GM23338 (cell line): Measurements from ENCODE around the gene TWIST2. TPM values are rescaled to one million over a fixed set of nuclear protein-coding genes. Genes with fewer than 3 reads are reported as not detected.

Source experiments
- CREB1 ChIP-seq: fragments of 250-450 bp; sonication (Bioruptor Pico); IDR thresholded peaks from 2 replicates; pipeline ENCODE4 v1.5.0; 2020; ENCODE audit warnings: low read depth, mild to moderate bottlenecking, moderate library complexity
- CTCF ChIP-seq, 2 experiments: fragments of 200-600 bp in 1 of 2; sonication (generic) in 1 of 2; conservative IDR thresholded peaks; 2 replicates each; pipeline versions ENCODE4 v1.5.1 to v1.6.1; 2016 to 2017; ENCODE audit warnings: antibody characterized with exemption in 2 of 2, low read depth in 2 of 2, mild to moderate bottlenecking in 2 of 2, moderate library complexity in 1 of 2
- ETS1 ChIP-seq: IDR thresholded peaks from 2 replicates; pipeline ENCODE4 v1.6.1; 2016; ENCODE audit warnings: antibody characterized with exemption
- JUNB ChIP-seq: IDR thresholded peaks from one replicate; pipeline ENCODE4 v1.6.1; 2016; ENCODE audit warnings: antibody characterized with exemption; ENCODE audit not compliant: unreplicated experiment
- NANOG ChIP-seq: IDR thresholded peaks from 2 replicates; pipeline ENCODE4 v1.6.1; 2016; ENCODE audit warnings: antibody characterized with exemption, borderline replicate concordance
- POLR2AphosphoS5 ChIP-seq: IDR thresholded peaks from 2 replicates; pipeline ENCODE4 v1.6.1; 2016; ENCODE audit warnings: antibody characterized with exemption, low read depth
- STAT1 ChIP-seq: IDR thresholded peaks from one replicate; pipeline ENCODE4 v1.6.1; 2016; ENCODE audit warnings: antibody characterized with exemption; ENCODE audit not compliant: unreplicated experiment
- ZNF114 ChIP-seq: fragments of 250-450 bp; sonication (Bioruptor Pico); IDR thresholded peaks from 2 replicates; pipeline ENCODE4 v1.5.0; 2020; ENCODE audit warnings: mild to moderate bottlenecking, moderate library complexity
- ZNF462 ChIP-seq: fragments of 250-450 bp; sonication (Bioruptor Pico); IDR thresholded peaks from 2 replicates; pipeline ENCODE4 v1.5.0; 2020; ENCODE audit warnings: mild to moderate bottlenecking, moderate library complexity
- polyA plus RNA-seq: library from polyadenylated mRNA; unstranded; fragments of >200 nt; fragmentation: Nextera tagmentation; extraction: Ambion mirVana; gene quantifications from 2 replicates; pipeline ENCODE4 v1.2.1, GENCODE V29; 2016
- total RNA-seq: library from RNA; depleted of rRNA; stranded (reverse); fragments of >200 nt; shearing (Covaris generic); gene quantifications from 2 replicates; pipeline ENCODE4 v1.2.3, GENCODE V29; 2014

TWIST2 gene
- total and polyA plus RNA-seq, 2 experiments from 2014 or later, result 7.0 to 12.5 TPM

- TF ChIP-seq ZNF462 (no peak), CTCF (conservative IDR thresholded peaks at IDR 0.05; ENCODE audit: low read depth in 2 of 2) (no peak), ZNF114 (CRISPR knock-in tag) (no peak), CREB1 (CRISPR knock-in tag) (no peak), JUNB (no peak), NANOG (no peak), POLR2AphosphoS5 (no peak), ETS1 (no peak), STAT1 (no peak)
Measured at GRCh38 chr2:238810321-238810720, 37.6 kb upstream of the TWIST2 start (continued).
